GM12878 (cell line): ENCODE results near the gene SLC15A4. TPM values are rescaled to one million over a fixed set of nuclear protein-coding genes. Genes with fewer than 3 reads are reported as not detected.

Source experiments
- HCFC1 ChIP-seq: fragments of 150-350 bp; IDR thresholded peaks from 2 replicates; pipeline ENCODE4 v1.6.1; 2014; ENCODE audit warnings: low read length
- HDGF ChIP-seq: fragments of 450-650 bp; IDR thresholded peaks from 2 replicates; pipeline ENCODE4 v1.6.1; 2016; ENCODE audit warnings: antibody characterized with exemption
- MTA2 ChIP-seq: fragments of 450-650 bp; IDR thresholded peaks from 2 replicates; pipeline ENCODE4 v1.6.1; 2016; ENCODE audit warnings: low read depth, mild to moderate bottlenecking, moderate library complexity
- NR2F1 ChIP-seq: fragments of 450-650 bp; conservative IDR thresholded peaks from 2 replicates; pipeline ENCODE4 v1.6.1; 2017; ENCODE audit warnings: mild to moderate bottlenecking
- POLR2A ChIP-seq: IDR thresholded peaks from 2 replicates; pipeline ENCODE4 v1.6.1; 2011; ENCODE audit warnings: low read depth, mild to moderate bottlenecking, low read length
- POLR2AphosphoS2 ChIP-seq: IDR thresholded peaks from 2 replicates; pipeline ENCODE4 v1.6.1; 2011; ENCODE audit warnings: low read depth, mild to moderate bottlenecking, low read length, improper control_type of control experiment, moderate library complexity
- RAD21 ChIP-seq: IDR thresholded peaks from 2 replicates; pipeline ENCODE4 v1.6.1; 2011; ENCODE audit warnings: mild to moderate bottlenecking, low read depth, low read length, moderate library complexity; ENCODE audit not compliant: insufficient read depth
- RELA ChIP-seq: fragments of 450-650 bp; IDR thresholded peaks from 2 replicates; pipeline ENCODE4 v1.8.0; 2014; ENCODE audit warnings: borderline replicate concordance; ENCODE audit not compliant: partially characterized antibody
- RFX5 ChIP-seq: IDR thresholded peaks from 2 replicates; pipeline ENCODE4 v1.6.1; 2011; ENCODE audit warnings: low read depth, low read length, improper control_type of control experiment
- RUNX3 ChIP-seq: IDR thresholded peaks from 2 replicates; pipeline ENCODE4 v1.6.1; 2012; ENCODE audit warnings: low read length, inconsistent platforms
- SMAD5 ChIP-seq: IDR thresholded peaks from 2 replicates; pipeline ENCODE4 v1.6.1; 2016; ENCODE audit warnings: antibody characterized with exemption, low read depth
- SPI1 ChIP-seq: IDR thresholded peaks from 2 replicates; pipeline ENCODE4 v1.6.1; 2011; ENCODE audit warnings: low read depth, mild to moderate bottlenecking, low read length, moderate library complexity, borderline replicate concordance; ENCODE audit not compliant: insufficient read depth
- TCF12 ChIP-seq: IDR thresholded peaks from 2 replicates; pipeline ENCODE4 v1.6.1; 2011; ENCODE audit warnings: low read depth, mild to moderate bottlenecking, low read length
- YY1 ChIP-seq: IDR thresholded peaks from 2 replicates; pipeline ENCODE4 v1.6.1; 2011; ENCODE audit warnings: low read depth, mild to moderate bottlenecking, low read length
- polyA plus RNA-seq, 11 experiments: library from polyadenylated mRNA; depleted of rRNA in 4 of 11; unstranded in 6 of 11; stranded (reverse) in 5 of 11; fragments of >200 nt; fragmentation: Nextera tagmentation in 4 of 11; fragmentation: Illumina TruSeq in 1 of 11; extraction: Ambion mirVana in 4 of 11; extraction: Trizol in 1 of 11; gene quantifications; 1 replicate in 1 of 11; 2 replicates in 10 of 11; pipeline versions ENCODE4 v1.2.1 to v1.2.3, GENCODE V29; 2011 to 2016; ENCODE audit warnings: inconsistent platforms in 2 of 11, missing spikeins in 2 of 11, low read depth in 1 of 11
- total RNA-seq, 4 experiments: library from RNA; depleted of rRNA in 3 of 4; stranded (reverse); fragments of >200 nt in 3 of 4; fragmentation: Illumina TruSeq in 1 of 4; extraction: Trizol in 1 of 4; gene quantifications; 2 replicates each; pipeline versions ENCODE4 v1.2.1 to v1.2.3, GENCODE V29; 2013 to 2021
- TF ChIP-seq, protein P1 (sequence below): fragments of 450-650 bp; IDR thresholded peaks from 2 replicates; pipeline ENCODE4 v1.6.1; 2016; ENCODE audit warnings: mild to moderate bottlenecking
- TF ChIP-seq, protein P2 (sequence below): fragments of 450-650 bp; IDR thresholded peaks from 2 replicates; pipeline ENCODE4 v1.6.1; 2017; ENCODE audit warnings: mild to moderate bottlenecking, low read depth, inconsistent platforms; ENCODE audit not compliant: poor library complexity, severe bottlenecking
- TF ChIP-seq, protein P3 (sequence below): fragments of 450-650 bp; IDR thresholded peaks from 2 replicates; pipeline ENCODE4 v1.6.1; 2017; ENCODE audit warnings: borderline replicate concordance
- TF ChIP-seq, protein P4 (sequence below): fragments of 450-650 bp; IDR thresholded peaks from 2 replicates; pipeline ENCODE4 v1.6.1; 2017; ENCODE audit warnings: mild to moderate bottlenecking, moderate library complexity

SLC15A4 gene
- total and polyA plus RNA-seq, 10 of the 15 experiments (the other 5 are each of a cell fraction or from before 2014, with no cell fraction given) = 12.7 to 257 (median 36.6) TPM

DNA sequence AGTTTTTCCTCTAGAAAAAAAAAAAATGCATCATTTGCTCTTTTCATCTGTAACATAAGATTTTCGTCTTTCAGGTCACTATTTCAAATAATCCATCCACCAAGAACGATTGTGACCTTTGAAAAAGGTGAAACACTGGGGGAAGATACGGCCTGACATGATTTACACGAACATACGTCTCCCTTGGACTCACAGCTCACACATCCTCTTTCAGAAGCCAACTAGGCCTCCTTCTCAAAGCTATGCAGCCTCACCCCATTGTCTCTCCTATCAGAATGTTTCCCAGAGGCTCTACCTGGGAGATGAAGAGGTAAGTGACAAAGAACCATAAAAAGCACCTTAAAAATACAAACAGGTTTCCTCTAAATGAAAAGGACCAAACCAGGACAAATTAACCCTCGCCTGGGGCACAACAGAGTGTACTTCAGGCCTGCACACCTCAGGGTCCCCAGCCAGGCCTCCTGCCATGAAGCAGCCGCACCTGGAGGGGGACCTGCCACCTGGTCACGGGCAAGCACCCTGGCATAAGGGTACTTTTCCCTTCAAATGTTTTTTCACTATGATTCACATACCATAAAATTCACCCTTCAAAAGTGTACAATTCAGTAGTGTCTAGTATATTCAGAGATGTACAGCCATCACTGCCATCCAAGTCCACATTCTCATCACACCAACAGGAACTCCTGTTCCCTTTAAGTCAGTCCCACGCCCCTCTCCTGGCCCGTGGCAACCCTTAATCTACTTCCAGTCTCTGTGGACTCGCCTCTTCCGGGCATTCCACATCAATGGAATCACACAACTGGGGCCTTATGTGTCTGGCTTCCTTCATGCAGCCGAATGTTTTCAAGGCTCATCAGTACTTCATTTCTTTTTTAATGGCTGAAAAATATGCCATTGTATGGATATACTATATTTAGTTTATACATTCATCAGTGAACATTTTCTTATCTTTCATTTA is 5.4 kb downstream of the SLC15A4 start (continued):
- TF ChIP-seq POLR2AphosphoS2 = 0 out of 2 replicates have a peak, but pooled peaks have one; percentile 57
- TF ChIP-seq, protein P1, sequence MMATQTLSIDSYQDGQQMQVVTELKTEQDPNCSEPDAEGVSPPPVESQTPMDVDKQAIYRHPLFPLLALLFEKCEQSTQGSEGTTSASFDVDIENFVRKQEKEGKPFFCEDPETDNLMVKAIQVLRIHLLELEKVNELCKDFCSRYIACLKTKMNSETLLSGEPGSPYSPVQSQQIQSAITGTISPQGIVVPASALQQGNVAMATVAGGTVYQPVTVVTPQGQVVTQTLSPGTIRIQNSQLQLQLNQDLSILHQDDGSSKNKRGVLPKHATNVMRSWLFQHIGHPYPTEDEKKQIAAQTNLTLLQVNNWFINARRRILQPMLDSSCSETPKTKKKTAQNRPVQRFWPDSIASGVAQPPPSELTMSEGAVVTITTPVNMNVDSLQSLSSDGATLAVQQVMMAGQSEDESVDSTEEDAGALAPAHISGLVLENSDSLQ = peak; percentile 19; the same call in 1 of the 2 replicates
- no peak for TF ChIP-seq RUNX3
- no peak for TF ChIP-seq YY1
- TF ChIP-seq RELA = peak; percentile 21
- TF ChIP-seq RFX5 = no peak
- TF ChIP-seq RAD21 = no peak
- TF ChIP-seq SMAD5 = no peak
- no peak for TF ChIP-seq HCFC1
- no peak for TF ChIP-seq MTA2
- peak; percentile 65 for TF ChIP-seq POLR2A
- TF ChIP-seq, protein P2, sequence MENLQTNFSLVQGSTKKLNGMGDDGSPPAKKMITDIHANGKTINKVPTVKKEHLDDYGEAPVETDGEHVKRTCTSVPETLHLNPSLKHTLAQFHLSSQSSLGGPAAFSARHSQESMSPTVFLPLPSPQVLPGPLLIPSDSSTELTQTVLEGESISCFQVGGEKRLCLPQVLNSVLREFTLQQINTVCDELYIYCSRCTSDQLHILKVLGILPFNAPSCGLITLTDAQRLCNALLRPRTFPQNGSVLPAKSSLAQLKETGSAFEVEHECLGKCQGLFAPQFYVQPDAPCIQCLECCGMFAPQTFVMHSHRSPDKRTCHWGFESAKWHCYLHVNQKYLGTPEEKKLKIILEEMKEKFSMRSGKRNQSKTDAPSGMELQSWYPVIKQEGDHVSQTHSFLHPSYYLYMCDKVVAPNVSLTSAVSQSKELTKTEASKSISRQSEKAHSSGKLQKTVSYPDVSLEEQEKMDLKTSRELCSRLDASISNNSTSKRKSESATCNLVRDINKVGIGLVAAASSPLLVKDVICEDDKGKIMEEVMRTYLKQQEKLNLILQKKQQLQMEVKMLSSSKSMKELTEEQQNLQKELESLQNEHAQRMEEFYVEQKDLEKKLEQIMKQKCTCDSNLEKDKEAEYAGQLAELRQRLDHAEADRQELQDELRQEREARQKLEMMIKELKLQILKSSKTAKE = no peak
- no peak for TF ChIP-seq HDGF
- TF ChIP-seq, protein P3, sequence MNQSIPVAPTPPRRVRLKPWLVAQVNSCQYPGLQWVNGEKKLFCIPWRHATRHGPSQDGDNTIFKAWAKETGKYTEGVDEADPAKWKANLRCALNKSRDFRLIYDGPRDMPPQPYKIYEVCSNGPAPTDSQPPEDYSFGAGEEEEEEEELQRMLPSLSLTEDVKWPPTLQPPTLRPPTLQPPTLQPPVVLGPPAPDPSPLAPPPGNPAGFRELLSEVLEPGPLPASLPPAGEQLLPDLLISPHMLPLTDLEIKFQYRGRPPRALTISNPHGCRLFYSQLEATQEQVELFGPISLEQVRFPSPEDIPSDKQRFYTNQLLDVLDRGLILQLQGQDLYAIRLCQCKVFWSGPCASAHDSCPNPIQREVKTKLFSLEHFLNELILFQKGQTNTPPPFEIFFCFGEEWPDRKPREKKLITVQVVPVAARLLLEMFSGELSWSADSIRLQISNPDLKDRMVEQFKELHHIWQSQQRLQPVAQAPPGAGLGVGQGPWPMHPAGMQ = no peak
- peak; percentile 77 for TF ChIP-seq SPI1
- 0 out of 2 replicates have a peak, but pooled peaks have one; percentile 41 for TF ChIP-seq TCF12
- peak; percentile 62 for TF ChIP-seq NR2F1
- TF ChIP-seq, protein P4, sequence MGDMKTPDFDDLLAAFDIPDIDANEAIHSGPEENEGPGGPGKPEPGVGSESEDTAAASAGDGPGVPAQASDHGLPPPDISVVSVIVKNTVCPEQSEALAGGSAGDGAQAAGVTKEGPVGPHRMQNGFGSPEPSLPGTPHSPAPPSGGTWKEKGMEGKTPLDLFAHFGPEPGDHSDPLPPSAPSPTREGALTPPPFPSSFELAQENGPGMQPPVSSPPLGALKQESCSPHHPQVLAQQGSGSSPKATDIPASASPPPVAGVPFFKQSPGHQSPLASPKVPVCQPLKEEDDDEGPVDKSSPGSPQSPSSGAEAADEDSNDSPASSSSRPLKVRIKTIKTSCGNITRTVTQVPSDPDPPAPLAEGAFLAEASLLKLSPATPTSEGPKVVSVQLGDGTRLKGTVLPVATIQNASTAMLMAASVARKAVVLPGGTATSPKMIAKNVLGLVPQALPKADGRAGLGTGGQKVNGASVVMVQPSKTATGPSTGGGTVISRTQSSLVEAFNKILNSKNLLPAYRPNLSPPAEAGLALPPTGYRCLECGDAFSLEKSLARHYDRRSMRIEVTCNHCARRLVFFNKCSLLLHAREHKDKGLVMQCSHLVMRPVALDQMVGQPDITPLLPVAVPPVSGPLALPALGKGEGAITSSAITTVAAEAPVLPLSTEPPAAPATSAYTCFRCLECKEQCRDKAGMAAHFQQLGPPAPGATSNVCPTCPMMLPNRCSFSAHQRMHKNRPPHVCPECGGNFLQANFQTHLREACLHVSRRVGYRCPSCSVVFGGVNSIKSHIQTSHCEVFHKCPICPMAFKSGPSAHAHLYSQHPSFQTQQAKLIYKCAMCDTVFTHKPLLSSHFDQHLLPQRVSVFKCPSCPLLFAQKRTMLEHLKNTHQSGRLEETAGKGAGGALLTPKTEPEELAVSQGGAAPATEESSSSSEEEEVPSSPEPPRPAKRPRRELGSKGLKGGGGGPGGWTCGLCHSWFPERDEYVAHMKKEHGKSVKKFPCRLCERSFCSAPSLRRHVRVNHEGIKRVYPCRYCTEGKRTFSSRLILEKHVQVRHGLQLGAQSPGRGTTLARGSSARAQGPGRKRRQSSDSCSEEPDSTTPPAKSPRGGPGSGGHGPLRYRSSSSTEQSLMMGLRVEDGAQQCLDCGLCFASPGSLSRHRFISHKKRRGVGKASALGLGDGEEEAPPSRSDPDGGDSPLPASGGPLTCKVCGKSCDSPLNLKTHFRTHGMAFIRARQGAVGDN = peak; percentile 84
